A549 (cell line): ENCODE measurements around the gene SSBP2. TPM values are rescaled to one million over a fixed set of nuclear protein-coding genes. Genes with fewer than 3 reads are reported as not detected.

Source experiments
- ATAC-seq, 2 experiments: fragments of 200-7000 bp in 1 of 2; fragments of >200 bp in 1 of 2; cut with Nextera tagmentation in 1 of 2; cut with Tn5 transposase in 1 of 2; 3 replicates each; pipeline versions ENCODE4 v1.8.0 to v1.9.1; 2018 to 2020; ENCODE audit warnings: mild to moderate bottlenecking in 1 of 2, moderate library complexity in 1 of 2
- CTCF ChIA-PET: fragments of 300-600 bp; sonication (Branson Sonifier 250); formaldehyde crosslinking; extraction: SDS; loops from one replicate; lab custom pipeline; 2021; ENCODE audit warnings: antibody characterized with exemption, inconsistent platforms; lab: Yijun Ruan, JAX
- POLR2A ChIA-PET: fragments of 350-600 bp; formaldehyde crosslinking; extraction: SDS; loops from one replicate; lab custom pipeline; 2021; ENCODE audit warnings: antibody characterized with exemption, inconsistent platforms; lab: Yijun Ruan, JAX
- DNase-seq, 2 experiments: peaks; one replicate each; pipeline versions ENCODE4 v3.0.0 to v3.0.0-alpha.2; 2011 to 2016; ENCODE audit warnings: low read depth in 1 of 2, low spot score in 1 of 2
- FAIRE-seq: peaks from 2 replicates; lab custom pipeline; 2011; peaks lifted over from hg19 to GRCh38; lab: Jason Lieb, UNC
- H3K27ac ChIP-seq, 2 experiments: fragments of >200 bp; sonication (Bioruptor Twin); formaldehyde crosslinking; 3 replicates each; pipeline ENCODE4 v1.5.1; 2016 to 2017
- H3K4me1 ChIP-seq: fragments of >200 bp; sonication (Bioruptor Twin); formaldehyde crosslinking; 3 replicates; pipeline ENCODE4 v1.6.1; 2016
- H3K4me2 ChIP-seq: fragments of >200 bp; sonication (Bioruptor Twin); formaldehyde crosslinking; 3 replicates; pipeline ENCODE4 v1.6.1; 2016
- H3K4me3 ChIP-seq: fragments of >200 bp; sonication (Bioruptor Twin); formaldehyde crosslinking; 3 replicates; pipeline ENCODE4 v1.5.1; 2016
- H3K9me3 ChIP-seq: fragments of >200 bp; sonication (Bioruptor Twin); formaldehyde crosslinking; 3 replicates; pipeline ENCODE4 v1.6.1; 2016
- BCL3 ChIP-seq: fragments of >200 bp; sonication (Bioruptor Twin); formaldehyde crosslinking; IDR thresholded peaks from 3 replicates; pipeline ENCODE4 v1.6.1; 2016
- CEBPB ChIP-seq, 2 experiments: fragments of >200 bp in 1 of 2; sonication (Bioruptor Twin) in 1 of 2; formaldehyde crosslinking in 1 of 2; IDR thresholded peaks; 2 replicates each; pipeline ENCODE4 v1.6.1; 2012 to 2016
- EHF ChIP-seq: fragments of 250-450 bp; sonication (Bioruptor Pico); IDR thresholded peaks from 2 replicates; pipeline ENCODE4 v1.5.0; 2020; ENCODE audit warnings: mild to moderate bottlenecking
- ELK1 ChIP-seq: fragments of 150-350 bp; IDR thresholded peaks from 2 replicates; pipeline ENCODE4 v1.6.1; 2014; ENCODE audit warnings: low read depth, mild to moderate bottlenecking, low read length
- EP300 ChIP-seq, 2 experiments: fragments of >200 bp; sonication (Bioruptor Twin); formaldehyde crosslinking; IDR thresholded peaks; 2 replicates in 1 of 2; 3 replicates in 1 of 2; pipeline ENCODE4 v1.6.1; 2016 to 2017
- ESRRA ChIP-seq: fragments of 150-350 bp; IDR thresholded peaks from 2 replicates; pipeline ENCODE4 v1.6.1; 2014; ENCODE audit warnings: mild to moderate bottlenecking, low read length, borderline replicate concordance
- FOSL2 ChIP-seq, 2 experiments: fragments of 450-650 bp in 1 of 2; fragments of >200 bp in 1 of 2; sonication (Bioruptor Twin) in 1 of 2; formaldehyde crosslinking; IDR thresholded peaks; 2 replicates each; pipeline versions ENCODE4 v1.5.0 to v1.6.1; 2016 to 2020; ENCODE audit warnings: mild to moderate bottlenecking in 1 of 2, moderate library complexity in 1 of 2
- GATA3 ChIP-seq: IDR thresholded peaks from 2 replicates; pipeline ENCODE4 v1.6.1; 2012; ENCODE audit warnings: borderline replicate concordance
- HDAC2 ChIP-seq: fragments of 200-600 bp; sonication (generic); IDR thresholded peaks from 2 replicates; pipeline ENCODE4 v1.6.1; 2016
- JUN ChIP-seq, 2 experiments: fragments of >200 bp; sonication (Bioruptor Twin); formaldehyde crosslinking; IDR thresholded peaks; 2 replicates in 1 of 2; 3 replicates in 1 of 2; pipeline ENCODE4 v1.6.1; 2016 to 2017
- JUNB ChIP-seq: fragments of >200 bp; sonication (Bioruptor Twin); formaldehyde crosslinking; IDR thresholded peaks from 2 replicates; pipeline ENCODE4 v1.6.1; 2016
- MYC ChIP-seq: IDR thresholded peaks from 2 replicates; pipeline ENCODE4 v1.6.1; 2012; ENCODE audit warnings: mild to moderate bottlenecking, inconsistent platforms, low read length, improper control_type of control experiment, borderline replicate concordance
- NPAS2 ChIP-seq: fragments of 250-450 bp; sonication (Bioruptor Pico); IDR thresholded peaks from 2 replicates; pipeline ENCODE4 v1.8.0; 2022; ENCODE audit warnings: mild to moderate bottlenecking, moderate library complexity, borderline replicate concordance
- RARB ChIP-seq: fragments of 250-450 bp; sonication (Bioruptor Pico); IDR thresholded peaks from 2 replicates; pipeline ENCODE4 v1.8.0; 2021; ENCODE audit warnings: mild to moderate bottlenecking, moderate library complexity
- RFX5 ChIP-seq: fragments of 450-650 bp; IDR thresholded peaks from 2 replicates; pipeline ENCODE4 v1.7.1; 2014; ENCODE audit warnings: antibody characterized with exemption, mild to moderate bottlenecking, moderate library complexity
- RNF2 ChIP-seq: fragments of 200-600 bp; sonication (generic); IDR thresholded peaks from 2 replicates; pipeline ENCODE4 v1.6.1; 2016; ENCODE audit warnings: low read depth, mild to moderate bottlenecking, antibody characterized with exemption, moderate library complexity, borderline replicate concordance
- ZSCAN20 ChIP-seq: fragments of 250-450 bp; sonication (Bioruptor Pico); IDR thresholded peaks from 2 replicates; pipeline ENCODE4 v1.8.0; 2022; ENCODE audit warnings: mild to moderate bottlenecking, moderate library complexity
- WGBS: methylation state at CpG from one replicate; pipeline ENCODE4 v1.1.6; 2017; ENCODE audit errors: missing lambda C conversion rate; 5-methylcytosine and 5-hydroxymethylcytosine counted together
- polyA plus RNA-seq, 4 experiments: library from polyadenylated mRNA; depleted of rRNA in 3 of 4; stranded (reverse); fragments of >200 nt; fragmentation: RNase III in 1 of 4; extraction: RNeasy Plus Mini Kit Qiagen cat#74134 plus additional on column Dnase treatment in 1 of 4; gene quantifications; 2 replicates in 3 of 4; 3 replicates in 1 of 4; pipeline ENCODE4 v1.2.3, GENCODE V29; 2011 to 2017
- TF ChIP-seq, protein P1 (sequence below): fragments of 200-600 bp; sonication (generic); IDR thresholded peaks from 2 replicates; pipeline ENCODE4 v1.6.1; 2016; ENCODE audit warnings: antibody characterized with exemption, mild to moderate bottlenecking, moderate library complexity
- TF ChIP-seq, protein P2 (sequence below): fragments of 450-650 bp; IDR thresholded peaks from 2 replicates; pipeline ENCODE4 v1.6.1; 2014; ENCODE audit warnings: antibody characterized with exemption
- TF ChIP-seq, protein P3 (sequence below): fragments of >200 bp; sonication (Bioruptor Twin); formaldehyde crosslinking; IDR thresholded peaks from 2 replicates; pipeline ENCODE4 v1.6.1; 2016
- TF ChIP-seq, protein P4 (sequence below): IDR thresholded peaks from 2 replicates; pipeline ENCODE4 v1.6.1; 2012
- TF ChIP-seq, protein P5 (sequence below): fragments of >200 bp; sonication (Bioruptor Twin); formaldehyde crosslinking; IDR thresholded peaks from 3 replicates; pipeline ENCODE4 v1.5.1; 2016

Gene SSBP2
- polyA plus RNA-seq, 2 of the 4 experiments (the other 2 are of a cell fraction): 4.5 to 14.2 TPM

GRCh38 chr5:81700166-81700565 lies 50.7 kb downstream of the SSBP2 start:
- no peak for ATAC-seq
- H3K4me2 ChIP-seq: no peak overlapping the region
- ChIA-PET CTCF (interaction anchor here (0.7 to 1.0 kb wide), 2 partner anchors 151 to 396 kb away, joined by 3 read pairs; no protein-coding TSS in a partner anchor), POLR2A (no interaction called here)
- no peak for FAIRE-seq
- no peak overlapping the region for H3K27ac ChIP-seq
- no peak for DNase-seq
- no peak overlapping the region for H3K4me3 ChIP-seq
- TF ChIP-seq FOSL2 (IDR thresholded peaks at IDR 0.05) (no peak), FOSL2 (CRISPR knock-in tag; IDR thresholded peaks at IDR 0.05) (no peak)
- H3K9me3 ChIP-seq: no peaks in the 10 kb centered on the region
- H3K4me1 ChIP-seq: no peaks in the 10 kb centered on the region

GRCh38 chr5:81698813-81699212 lies 52.1 kb downstream of the SSBP2 start:
- CTCF ChIA-PET: no interaction called here
- FAIRE-seq: no peak

GRCh38 chr5:81696418-81697397 lies 54.2 kb downstream of the SSBP2 start:
- POLR2A ChIA-PET: no interaction called here
- ATAC-seq (no peak), FAIRE-seq (no peak), DNase-seq (no peak)
- no peak overlapping the region for H3K4me3 ChIP-seq
- no peaks in the 10 kb centered on the region for H3K9me3 ChIP-seq
- WGBS: 77% methylated on average over 9 of the region's 9 CpGs
- no peak overlapping the region for H3K27ac ChIP-seq
- CTCF ChIA-PET: no interaction called here
- no peak overlapping the region for H3K4me2 ChIP-seq
- no peaks in the 10 kb centered on the region for H3K4me1 ChIP-seq
- no peak for TF ChIP-seq ELK1
- no peak for TF ChIP-seq GATA3
- TF ChIP-seq HDAC2: no peak
- no peak for TF ChIP-seq JUN (IDR thresholded peaks at IDR 0.05)
- TF ChIP-seq, protein P1, sequence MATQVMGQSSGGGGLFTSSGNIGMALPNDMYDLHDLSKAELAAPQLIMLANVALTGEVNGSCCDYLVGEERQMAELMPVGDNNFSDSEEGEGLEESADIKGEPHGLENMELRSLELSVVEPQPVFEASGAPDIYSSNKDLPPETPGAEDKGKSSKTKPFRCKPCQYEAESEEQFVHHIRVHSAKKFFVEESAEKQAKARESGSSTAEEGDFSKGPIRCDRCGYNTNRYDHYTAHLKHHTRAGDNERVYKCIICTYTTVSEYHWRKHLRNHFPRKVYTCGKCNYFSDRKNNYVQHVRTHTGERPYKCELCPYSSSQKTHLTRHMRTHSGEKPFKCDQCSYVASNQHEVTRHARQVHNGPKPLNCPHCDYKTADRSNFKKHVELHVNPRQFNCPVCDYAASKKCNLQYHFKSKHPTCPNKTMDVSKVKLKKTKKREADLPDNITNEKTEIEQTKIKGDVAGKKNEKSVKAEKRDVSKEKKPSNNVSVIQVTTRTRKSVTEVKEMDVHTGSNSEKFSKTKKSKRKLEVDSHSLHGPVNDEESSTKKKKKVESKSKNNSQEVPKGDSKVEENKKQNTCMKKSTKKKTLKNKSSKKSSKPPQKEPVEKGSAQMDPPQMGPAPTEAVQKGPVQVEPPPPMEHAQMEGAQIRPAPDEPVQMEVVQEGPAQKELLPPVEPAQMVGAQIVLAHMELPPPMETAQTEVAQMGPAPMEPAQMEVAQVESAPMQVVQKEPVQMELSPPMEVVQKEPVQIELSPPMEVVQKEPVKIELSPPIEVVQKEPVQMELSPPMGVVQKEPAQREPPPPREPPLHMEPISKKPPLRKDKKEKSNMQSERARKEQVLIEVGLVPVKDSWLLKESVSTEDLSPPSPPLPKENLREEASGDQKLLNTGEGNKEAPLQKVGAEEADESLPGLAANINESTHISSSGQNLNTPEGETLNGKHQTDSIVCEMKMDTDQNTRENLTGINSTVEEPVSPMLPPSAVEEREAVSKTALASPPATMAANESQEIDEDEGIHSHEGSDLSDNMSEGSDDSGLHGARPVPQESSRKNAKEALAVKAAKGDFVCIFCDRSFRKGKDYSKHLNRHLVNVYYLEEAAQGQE: no peak
- TF ChIP-seq, protein P2, sequence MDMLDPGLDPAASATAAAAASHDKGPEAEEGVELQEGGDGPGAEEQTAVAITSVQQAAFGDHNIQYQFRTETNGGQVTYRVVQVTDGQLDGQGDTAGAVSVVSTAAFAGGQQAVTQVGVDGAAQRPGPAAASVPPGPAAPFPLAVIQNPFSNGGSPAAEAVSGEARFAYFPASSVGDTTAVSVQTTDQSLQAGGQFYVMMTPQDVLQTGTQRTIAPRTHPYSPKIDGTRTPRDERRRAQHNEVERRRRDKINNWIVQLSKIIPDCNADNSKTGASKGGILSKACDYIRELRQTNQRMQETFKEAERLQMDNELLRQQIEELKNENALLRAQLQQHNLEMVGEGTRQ: no peak
- no peak for TF ChIP-seq RARB (CRISPR knock-in tag)

More at GRCh38 chr5:81698813-81699212, 52.1 kb downstream of the SSBP2 start:
- no peak overlapping the region for H3K27ac ChIP-seq
- H3K4me1 ChIP-seq: no peaks in the 10 kb centered on the region
- no peak for ATAC-seq
- 66% methylated on average over 2 of the region's 2 CpGs for WGBS
- POLR2A ChIA-PET: no interaction called here
- TF ChIP-seq JUNB (no peak), GATA3 (no peak), RFX5 (no peak), EP300 (IDR thresholded peaks at IDR 0.05) (no peak), MYC (no peak), EHF (no peak), BCL3 (no peak), HDAC2 (no peak), ESRRA (no peak), NPAS2 (CRISPR knock-in tag) (no peak), ZSCAN20 (CRISPR knock-in tag) (no peak), CEBPB (IDR thresholded peaks at IDR 0.05) (no peak), RNF2 (no peak)
- TF ChIP-seq, protein P3, sequence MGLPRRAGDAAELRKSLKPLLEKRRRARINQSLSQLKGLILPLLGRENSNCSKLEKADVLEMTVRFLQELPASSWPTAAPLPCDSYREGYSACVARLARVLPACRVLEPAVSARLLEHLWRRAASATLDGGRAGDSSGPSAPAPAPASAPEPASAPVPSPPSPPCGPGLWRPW: no peak
- TF ChIP-seq, protein P2: no peak
- TF ChIP-seq, protein P4, sequence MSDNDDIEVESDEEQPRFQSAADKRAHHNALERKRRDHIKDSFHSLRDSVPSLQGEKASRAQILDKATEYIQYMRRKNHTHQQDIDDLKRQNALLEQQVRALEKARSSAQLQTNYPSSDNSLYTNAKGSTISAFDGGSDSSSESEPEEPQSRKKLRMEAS: no peak
- TF ChIP-seq, protein P5, sequence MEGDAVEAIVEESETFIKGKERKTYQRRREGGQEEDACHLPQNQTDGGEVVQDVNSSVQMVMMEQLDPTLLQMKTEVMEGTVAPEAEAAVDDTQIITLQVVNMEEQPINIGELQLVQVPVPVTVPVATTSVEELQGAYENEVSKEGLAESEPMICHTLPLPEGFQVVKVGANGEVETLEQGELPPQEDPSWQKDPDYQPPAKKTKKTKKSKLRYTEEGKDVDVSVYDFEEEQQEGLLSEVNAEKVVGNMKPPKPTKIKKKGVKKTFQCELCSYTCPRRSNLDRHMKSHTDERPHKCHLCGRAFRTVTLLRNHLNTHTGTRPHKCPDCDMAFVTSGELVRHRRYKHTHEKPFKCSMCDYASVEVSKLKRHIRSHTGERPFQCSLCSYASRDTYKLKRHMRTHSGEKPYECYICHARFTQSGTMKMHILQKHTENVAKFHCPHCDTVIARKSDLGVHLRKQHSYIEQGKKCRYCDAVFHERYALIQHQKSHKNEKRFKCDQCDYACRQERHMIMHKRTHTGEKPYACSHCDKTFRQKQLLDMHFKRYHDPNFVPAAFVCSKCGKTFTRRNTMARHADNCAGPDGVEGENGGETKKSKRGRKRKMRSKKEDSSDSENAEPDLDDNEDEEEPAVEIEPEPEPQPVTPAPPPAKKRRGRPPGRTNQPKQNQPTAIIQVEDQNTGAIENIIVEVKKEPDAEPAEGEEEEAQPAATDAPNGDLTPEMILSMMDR: no peak
- TF ChIP-seq, all 56 proteins: peak for 0
- no peak overlapping the region for H3K4me2 ChIP-seq
- no peak for DNase-seq
- no peak overlapping the region for H3K4me3 ChIP-seq
- no peaks in the 10 kb centered on the region for H3K9me3 ChIP-seq
